22Rv1 (cell line): ENCODE results near the gene CAMK2N2.

Experiments
- CTCF ChIP-seq: fragments of 450-650 bp; IDR thresholded peaks from 2 replicates; pipeline ENCODE4 v1.5.1; 2017; ENCODE audit warnings: mild to moderate bottlenecking
- ZFX ChIP-seq: fragments of 450-650 bp; IDR thresholded peaks from 2 replicates; pipeline ENCODE4 v1.6.1; 2017; ENCODE audit warnings: antibody characterized with exemption, borderline replicate concordance

- no peak for TF ChIP-seq CTCF
- no peak for TF ChIP-seq ZFX
These were observed 37.6 kb upstream of the CAMK2N2 start, which contains the start of gene PSMD2 for GRCh38 chr3:184298759-184299487.
